Anterior cingulate cortex (tissue), 58 donors: ENCODE results near the gene ELOVL7.
"Not testable (repeated sequence)": the region's sequence is repeated elsewhere in the genome, so short reads cannot be mapped to it uniquely, and the experiment has no call there.

Experiments
- DNase-seq, 58 donors: peaks; one replicate each; lab custom pipeline; 2025; lab: John Stamatoyannopoulos, UW

The ELOVL7 gene

DNA sequence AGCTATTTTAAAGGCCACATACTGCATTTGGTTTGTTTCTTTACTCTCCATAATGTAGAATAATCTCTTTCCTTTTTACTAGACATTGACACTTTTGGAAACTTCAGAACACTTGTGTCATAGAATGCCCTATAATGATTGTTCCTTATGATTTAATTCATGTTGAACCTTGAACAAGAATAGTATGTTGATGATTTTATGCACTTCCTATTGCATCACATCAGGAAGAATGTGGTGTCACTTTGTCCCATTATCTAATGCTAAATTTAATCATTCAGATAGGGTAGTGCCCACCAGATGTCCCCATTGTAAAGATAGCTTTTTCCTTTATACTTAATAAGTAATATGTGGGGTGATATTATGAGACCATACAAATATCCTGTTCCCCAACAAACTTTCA, 124.7 kb downstream of the ELOVL7 start:
- no peak for DNase-seq

DNA sequence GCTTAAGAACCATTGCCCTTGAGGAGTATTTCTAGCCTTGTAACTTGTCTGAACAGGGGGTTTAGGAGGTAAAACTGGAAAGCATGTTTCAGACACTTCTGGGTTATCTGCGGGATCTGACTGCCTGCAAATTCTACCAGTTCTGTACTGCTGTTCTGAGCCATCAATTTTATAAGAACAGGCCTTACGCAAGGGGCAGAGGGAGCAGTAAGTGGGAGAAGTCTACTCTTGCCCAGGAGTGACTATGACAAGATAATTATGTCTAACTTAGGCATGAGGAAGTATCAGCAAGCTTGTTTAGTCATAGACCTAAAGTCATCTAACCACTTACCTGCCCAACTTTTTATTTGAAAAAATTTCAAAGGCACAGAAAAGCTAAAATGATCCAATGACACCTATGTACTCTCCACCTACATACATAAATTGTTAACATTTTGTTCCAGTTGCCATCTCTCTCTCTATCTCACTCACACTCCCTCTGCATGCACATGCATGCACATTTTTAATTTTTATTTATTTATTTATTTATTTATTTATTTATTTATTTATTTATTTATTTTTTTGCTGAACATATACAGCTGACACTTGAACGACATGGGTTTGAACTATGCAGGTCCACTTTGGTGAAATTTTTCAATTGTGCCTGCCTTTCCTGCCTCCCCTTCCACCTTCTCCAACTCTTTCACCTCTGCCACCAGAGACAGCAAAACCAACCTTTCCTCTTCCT, 125.7 kb downstream of the ELOVL7 start:
- DNase-seq = no peak

DNA sequence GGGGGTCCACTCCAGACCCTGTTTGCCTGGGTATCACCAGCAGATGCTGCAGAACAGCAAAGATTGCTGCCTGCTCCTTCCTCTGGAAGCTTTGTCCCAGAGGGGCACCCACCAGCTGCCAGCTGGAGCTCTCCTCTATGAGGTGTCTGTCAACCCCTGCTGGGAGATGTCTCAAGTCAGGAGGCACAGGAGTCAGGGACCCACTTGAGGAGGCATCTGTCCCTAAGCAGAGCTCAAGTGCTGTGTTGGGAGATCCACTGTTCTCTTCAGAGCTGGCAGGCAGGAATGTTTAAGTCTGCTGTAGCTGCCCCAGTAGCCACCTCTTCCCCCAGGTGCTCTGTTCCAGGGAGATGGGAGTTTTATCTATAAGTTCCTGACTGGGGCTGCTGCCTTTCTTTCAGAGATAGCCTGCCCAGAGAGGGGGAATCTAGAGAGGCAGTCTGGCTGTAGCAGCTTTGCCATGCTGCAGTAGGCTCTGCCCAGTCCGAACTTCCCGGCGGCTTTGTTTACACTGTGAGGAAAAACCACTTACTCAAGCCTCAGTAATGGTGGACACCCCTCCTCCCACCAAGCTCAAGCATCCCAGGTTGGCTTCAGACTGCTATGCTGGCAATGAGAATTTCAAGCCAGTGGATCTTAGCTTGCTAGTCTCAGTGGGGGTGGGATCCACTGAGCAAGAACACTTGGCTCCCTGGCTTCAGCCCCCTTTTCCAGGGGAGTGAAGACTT, 128.7 kb downstream of the ELOVL7 start:
- not testable (repeated sequence) for DNase-seq

DNA sequence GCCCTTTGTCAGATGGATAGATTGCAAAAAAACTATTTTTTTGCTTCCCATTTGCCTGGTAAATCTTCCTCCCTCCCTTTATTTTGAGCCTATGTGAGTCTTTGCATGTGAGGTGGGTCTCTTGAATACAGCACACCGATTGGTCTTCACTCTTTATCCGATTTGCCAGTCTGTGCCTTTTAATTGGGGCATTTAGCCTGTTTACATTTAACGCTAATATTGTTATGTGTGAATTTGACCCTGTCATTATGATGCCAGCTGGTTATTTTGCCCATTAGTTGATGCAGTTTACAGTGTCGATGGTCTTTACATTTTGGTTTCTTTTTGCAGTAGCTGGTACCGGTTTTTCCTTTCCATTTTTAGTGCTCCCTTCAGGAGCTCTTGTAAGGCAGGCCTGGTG, 131.1 kb downstream of the ELOVL7 start:
- no peak for DNase-seq

DNA sequence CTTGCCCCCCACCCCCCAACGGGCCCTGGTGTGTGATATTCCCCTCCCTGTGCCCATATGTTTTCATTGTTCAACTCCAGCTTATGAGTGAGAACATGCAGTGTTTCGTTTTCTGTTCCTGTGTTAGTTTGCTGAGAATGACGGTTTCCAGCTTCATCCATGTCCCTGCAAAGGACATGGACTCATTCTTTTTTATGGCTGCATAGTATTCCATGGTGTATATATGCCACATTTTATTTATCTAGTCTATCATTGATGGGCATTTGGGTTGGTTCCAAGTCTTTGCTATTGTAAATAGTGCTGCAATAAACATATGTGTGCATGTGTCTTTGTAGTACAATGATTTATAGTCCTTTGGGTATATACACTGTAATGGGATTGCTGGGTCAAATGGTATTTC, 132.2 kb downstream of the ELOVL7 start:
- not testable (repeated sequence) for DNase-seq

DNA sequence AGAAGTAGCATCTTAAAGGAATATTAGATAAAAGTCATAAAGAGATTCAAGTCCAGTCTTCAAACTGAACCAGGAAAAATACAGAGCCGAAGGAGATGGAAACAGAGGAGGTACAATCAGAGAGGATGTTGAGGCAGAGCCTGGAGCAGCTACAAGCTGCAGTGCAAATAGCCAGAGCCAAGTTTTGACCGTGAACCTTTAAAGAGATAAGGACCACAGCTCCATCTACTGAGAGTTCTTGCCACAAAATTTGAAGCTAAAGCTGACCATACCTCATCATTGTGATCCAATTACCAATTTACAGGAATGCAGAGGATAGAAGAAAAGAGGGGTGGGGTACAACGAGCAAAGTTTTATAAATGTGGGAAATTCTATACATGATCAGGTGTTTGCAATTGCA, 133.7 kb downstream of the ELOVL7 start:
- no peak for DNase-seq

DNA sequence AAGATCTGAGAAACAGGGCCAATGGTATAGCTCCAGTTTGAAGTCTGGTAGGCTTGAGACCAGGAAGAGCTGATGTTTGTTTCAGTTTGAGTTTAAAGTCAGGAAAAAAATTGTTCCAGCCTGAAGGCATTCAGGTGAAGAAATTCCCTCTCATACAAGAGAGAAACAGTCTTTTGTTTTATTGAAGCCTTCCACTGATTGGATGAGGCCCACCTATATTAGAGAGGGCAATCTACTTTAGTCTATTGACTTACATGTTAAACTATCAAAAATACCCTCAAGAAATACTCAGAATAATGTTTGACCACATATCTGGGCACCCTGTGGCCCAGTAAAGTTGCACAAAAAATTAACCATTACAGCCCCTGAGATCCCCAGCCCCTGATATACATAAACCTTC, 138.9 kb downstream of the ELOVL7 start:
- DNase-seq = no peak

DNA sequence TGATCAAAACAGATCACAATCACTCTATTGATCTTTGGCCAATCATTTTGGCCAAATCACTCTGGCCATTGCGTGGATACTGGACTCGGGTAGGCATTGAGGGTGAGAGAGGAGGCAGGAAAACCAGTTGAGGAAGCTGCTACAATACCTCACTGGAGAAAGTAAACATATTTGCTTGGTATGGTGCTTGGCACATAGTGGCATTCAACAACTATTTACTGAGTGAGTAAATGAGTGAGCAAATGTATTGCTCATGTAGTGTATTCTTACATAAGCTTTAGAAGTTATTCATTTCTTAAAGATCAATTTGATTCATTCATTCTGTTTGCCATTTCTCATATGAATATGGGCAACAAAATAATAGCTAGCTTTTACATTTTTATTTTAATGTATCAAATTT, 140.1 kb downstream of the ELOVL7 start:
- DNase-seq = no peak
